ENCODE results near the gene LINS1. TPM values are rescaled to one million over a fixed set of nuclear protein-coding genes. Genes with fewer than 3 reads are reported as not detected.

Gene LINS1
- total and polyA plus RNA-seq, 2 donors (not counting 1 experiment from before 2014, with no cell fraction given): 14.3 to 46.4 TPM

GRCh38 chr15:100560323-100560722, 41.7 kb downstream of the LINS1 start:
- H3K27ac Mint-ChIP-seq: no peak overlapping the region
- Histone ChIP-seq H3K9ac (ENCODE audit: low read length) (no peak overlapping the region), H2AFZ (ENCODE audit: insufficient read depth, low read depth, low read length, poor library complexity, severe bottlenecking) (no peak overlapping the region), H3K27me3 (replicated peaks in 1 of 4; ENCODE audit: control extremely low read depth in 1 of 4, control insufficient read depth in 3 of 4, insufficient read depth in 4 of 4, low read length in 3 of 4) (no peaks in the 10 kb centered on the region), H3K9me3 (ENCODE audit: control extremely low read depth in 1 of 3, control insufficient read depth in 2 of 3, insufficient read depth in 1 of 3, low read length in 2 of 3) (peaks cover 0 to 3% (median 0%) of the 10 kb centered on the region in 3 donors), H4K20me1 (ENCODE audit: control insufficient read depth, insufficient read depth, low read length, poor library complexity, severe bottlenecking) (no peaks in the 10 kb centered on the region), H3K79me2 (ENCODE audit: control insufficient read depth, insufficient read depth, low read length) (no peaks in the 10 kb centered on the region), H3K4me2 (replicated peaks; ENCODE audit: low read depth, low read length, poor library complexity, severe bottlenecking) (no peak overlapping the region), H3K36me3 (replicated peaks in 1 of 2; ENCODE audit: control extremely low read depth in 1 of 2, control insufficient read depth in 1 of 2, extremely low read depth in 1 of 2, insufficient read depth in 2 of 2, low read length in 1 of 2) (no peaks in the 10 kb centered on the region), H3K4me1 (ENCODE audit: control insufficient read depth in 2 of 2, insufficient read depth in 2 of 2, low read length in 2 of 2) (no peaks in the 10 kb centered on the region), H3K4me3 (ENCODE audit: control extremely low read depth in 1 of 5, extremely low read depth in 1 of 5, insufficient read depth in 1 of 5, low read depth in 2 of 5, low read length in 4 of 5) (no peak overlapping the region), H3K27ac (ENCODE audit: low read length in 2 of 2) (no peak overlapping the region)
- H3K27me3 Mint-ChIP-seq: no peaks in the 10 kb centered on the region
- CTCF ChIA-PET: interaction anchor here (0.7 to 0.9 kb wide), 2 partner anchors 12 to 35 kb away, joined by 3 read pairs; no protein-coding TSS in a partner anchor
- POLR2A ChIA-PET: interaction anchor here (0.7 kb wide), 1 partner anchor 245 kb away, joined by 3 read pairs; no protein-coding TSS in a partner anchor
- H3K4me3 Mint-ChIP-seq: no peak overlapping the region
- TF ChIP-seq EZH2 (IDR thresholded peaks at IDR 0.05; ENCODE audit: borderline replicate concordance, insufficient read depth, low read depth, low read length, poor library complexity, severe bottlenecking) (no peak), CTCF (IDR thresholded peaks at IDR 0.05) (no peak)
- ATAC-seq (ENCODE audit: low read depth) (no peak), DNase-seq (no peak)
- H3K4me1 Mint-ChIP-seq: no peaks in the 10 kb centered on the region
- intact Hi-C loops (cut with micrococcal nuclease): no loop called here
- H3K9me3 Mint-ChIP-seq (ENCODE audit: insufficient read depth): no peaks in the 10 kb centered on the region

GRCh38 chr15:100559330-100559729, 42.7 kb downstream of the LINS1 start:
- no peak for TF ChIP-seq CTCF (IDR thresholded peaks at IDR 0.05)
- TF ChIP-seq EZH2 (IDR thresholded peaks at IDR 0.05; ENCODE audit: borderline replicate concordance, insufficient read depth, low read depth, low read length, poor library complexity, severe bottlenecking): no peak
- Histone ChIP-seq H3K9me3 (ENCODE audit: control extremely low read depth in 1 of 3, control insufficient read depth in 2 of 3, insufficient read depth in 1 of 3, low read length in 2 of 3) (peaks cover 0 to 3% (median 0%) of the 10 kb centered on the region in 3 donors), H2AFZ (ENCODE audit: insufficient read depth, low read depth, low read length, poor library complexity, severe bottlenecking) (no peak overlapping the region), H3K9ac (ENCODE audit: low read length) (no peak overlapping the region), H3K27ac (ENCODE audit: low read length in 2 of 2) (no peak overlapping the region), H3K79me2 (ENCODE audit: control insufficient read depth, insufficient read depth, low read length) (no peaks in the 10 kb centered on the region), H3K36me3 (replicated peaks in 1 of 2; ENCODE audit: control extremely low read depth in 1 of 2, control insufficient read depth in 1 of 2, extremely low read depth in 1 of 2, insufficient read depth in 2 of 2, low read length in 1 of 2) (no peaks in the 10 kb centered on the region), H3K4me1 (ENCODE audit: control insufficient read depth in 2 of 2, insufficient read depth in 2 of 2, low read length in 2 of 2) (no peaks in the 10 kb centered on the region), H3K4me3 (ENCODE audit: control extremely low read depth in 1 of 5, extremely low read depth in 1 of 5, insufficient read depth in 1 of 5, low read depth in 2 of 5, low read length in 4 of 5) (no peak overlapping the region), H3K27me3 (replicated peaks in 1 of 4; ENCODE audit: control extremely low read depth in 1 of 4, control insufficient read depth in 3 of 4, insufficient read depth in 4 of 4, low read length in 3 of 4) (no peaks in the 10 kb centered on the region), H3K4me2 (replicated peaks; ENCODE audit: low read depth, low read length, poor library complexity, severe bottlenecking) (no peak overlapping the region), H4K20me1 (ENCODE audit: control insufficient read depth, insufficient read depth, low read length, poor library complexity, severe bottlenecking) (no peaks in the 10 kb centered on the region)
- H3K27me3 Mint-ChIP-seq: no peaks in the 10 kb centered on the region
- H3K4me3 Mint-ChIP-seq: no peak overlapping the region
- 69% methylated on average over 2 of the region's 2 CpGs for WGBS (ENCODE audit: insufficient coverage)
- no peak overlapping the region for H3K27ac Mint-ChIP-seq
- no peaks in the 10 kb centered on the region for H3K9me3 Mint-ChIP-seq (ENCODE audit: insufficient read depth)
- intact Hi-C loops (cut with micrococcal nuclease): no loop called here
- CTCF ChIA-PET: no interaction called here
- no peak for DNase-seq
- H3K4me1 Mint-ChIP-seq: no peaks in the 10 kb centered on the region
- ATAC-seq (ENCODE audit: low read depth): no peak
- POLR2A ChIA-PET: no interaction called here
